GM12891 (cell line): ENCODE results near the gene TGFA.

ENCODE experiments used
- POLR2A ChIP-seq: IDR thresholded peaks from 2 replicates; pipeline ENCODE4 v1.6.1; 2011; ENCODE audit warnings: low read depth, low read length, control low read depth
- POLR2AphosphoS5 ChIP-seq: IDR thresholded peaks from 2 replicates; pipeline ENCODE4 v1.6.1; 2011; ENCODE audit warnings: low read depth, low read length, control low read depth
- SPI1 ChIP-seq: IDR thresholded peaks from 2 replicates; pipeline ENCODE4 v1.6.1; 2011; ENCODE audit warnings: low read depth, low read length, control low read depth
- TAF1 ChIP-seq: IDR thresholded peaks from 2 replicates; pipeline ENCODE4 v1.6.1; 2011; ENCODE audit warnings: low read depth, low read length, control low read depth

- TF ChIP-seq POLR2A (no peak), POLR2AphosphoS5 (no peak), TAF1 (no peak), SPI1 (no peak)
Observed at GRCh38 chr2:70598197-70598596, 44.6 kb upstream of the TGFA start.
